Activated naive CD8-positive, alpha-beta T cell treated with anti-CD3 and anti-CD28 coated beads, Interleukin-2, amount 50 U/mL, for 16 hours (primary cell): ENCODE results near the gene NECTIN1.

Experiments used
- DNase-seq: peaks from one replicate; pipeline ENCODE4 v3.0.0-alpha.2; 2020; ENCODE audit warnings: low read depth, low spot score

The NECTIN1 gene

GRCh38 chr11:119728651-119729580, at the start of gene NECTIN1:
NECTIN1 (minus strand) TSS chr11:119729200; CDS start chr11:119728553, 647 bp downstream.
- DNase-seq: peak; percentile 66

GRCh38 chr11:119778391-119779194, 49.6 kb upstream of the NECTIN1 start:
- no peak for DNase-seq

- DNase-seq: no peak
Measured at GRCh38 chr11:119777940-119778339, 48.9 kb upstream of the NECTIN1 start.

- DNase-seq: no peak
Measured at GRCh38 chr11:119776651-119777050, 47.7 kb upstream of the NECTIN1 start.

- DNase-seq: no peak
Measured at GRCh38 chr11:119776031-119776636, 47.1 kb upstream of the NECTIN1 start.

GRCh38 chr11:119774172-119774763, 45.3 kb upstream of the NECTIN1 start:
- no peak for DNase-seq

- DNase-seq: no peak
Measured at GRCh38 chr11:119772641-119773415, 43.8 kb upstream of the NECTIN1 start.

- DNase-seq: no peak
Measured at GRCh38 chr11:119772076-119772475, 43.1 kb upstream of the NECTIN1 start.

GRCh38 chr11:119771172-119771770, 42.3 kb upstream of the NECTIN1 start:
- no peak for DNase-seq

GRCh38 chr11:119765628-119766027, 36.6 kb upstream of the NECTIN1 start:
- no peak for DNase-seq

GRCh38 chr11:119764108-119764868, 35.3 kb upstream of the NECTIN1 start:
- no peak for DNase-seq

- no peak for DNase-seq
Measured at GRCh38 chr11:119763071-119763728, 34.2 kb upstream of the NECTIN1 start.

GRCh38 chr11:119759747-119760412, 30.9 kb upstream of the NECTIN1 start:
- DNase-seq: no peak

GRCh38 chr11:119759324-119759723, 30.3 kb upstream of the NECTIN1 start:
- no peak for DNase-seq

- DNase-seq: no peak
Measured at GRCh38 chr11:119758291-119758690, 29.3 kb upstream of the NECTIN1 start.

GRCh38 chr11:119757378-119757777, 28.4 kb upstream of the NECTIN1 start:
- DNase-seq: no peak

GRCh38 chr11:119756169-119756865, 27.3 kb upstream of the NECTIN1 start:
- no peak for DNase-seq
